ENCODE results near the gene C9orf72.

DNA sequence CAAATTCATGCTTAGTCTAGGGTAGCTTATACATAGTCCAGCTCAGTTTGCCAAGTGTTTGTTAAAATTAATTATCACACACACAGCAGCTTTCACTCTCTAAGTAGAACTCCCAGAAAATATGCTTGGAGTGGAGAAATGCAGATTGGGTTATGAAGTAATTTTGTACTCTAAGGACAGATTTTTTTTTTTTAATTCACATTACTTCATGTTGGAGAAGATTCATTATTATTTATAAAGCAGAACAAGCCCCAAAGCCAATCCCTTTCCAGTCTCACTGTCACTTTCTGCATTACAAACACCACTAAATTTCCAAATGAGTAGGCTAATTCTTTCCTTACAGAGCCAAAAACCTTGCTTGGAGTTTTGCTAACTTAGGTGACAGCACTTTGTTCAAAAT, 11.7 kb upstream of the C9orf72 start:
- TF ChIP-seq EZH2 (IDR thresholded peaks at IDR 0.05) (no peak), POLR2AphosphoS5 (IDR thresholded peaks at IDR 0.05; ENCODE audit: borderline replicate concordance, low read depth, low read length) (no peak)

Data from SK-N-MC (cell line).